ENCODE measurements around the gene MEOX2.

The MEOX2 gene

GRCh38 chr7:15612205-15612604 is 74.3 kb downstream of the MEOX2 start:
- no peak for DNase-seq (ENCODE audit: low read depth in 1 of 2, low spot score in 1 of 2)
- Histone ChIP-seq H3K4me3 (replicated peaks; ENCODE audit: insufficient read depth, low read length) (no peak overlapping the region), H3K27ac (replicated peaks) (no peak overlapping the region), H3K27me3 (ENCODE audit: insufficient read depth, poor library complexity, severe bottlenecking) (no peaks in the 10 kb centered on the region)
- TF ChIP-seq POLR2AphosphoS5 (IDR thresholded peaks at IDR 0.05; ENCODE audit: low read depth) (no peak), GABPA (IDR thresholded peaks at IDR 0.05; ENCODE audit: low read depth) (no peak), SPI1 (IDR thresholded peaks at IDR 0.05; ENCODE audit: borderline replicate concordance, low read depth) (no peak), REST (IDR thresholded peaks at IDR 0.05; ENCODE audit: insufficient replicate concordance, low read depth) (no peak)
- TF ChIP-seq, protein P1, sequence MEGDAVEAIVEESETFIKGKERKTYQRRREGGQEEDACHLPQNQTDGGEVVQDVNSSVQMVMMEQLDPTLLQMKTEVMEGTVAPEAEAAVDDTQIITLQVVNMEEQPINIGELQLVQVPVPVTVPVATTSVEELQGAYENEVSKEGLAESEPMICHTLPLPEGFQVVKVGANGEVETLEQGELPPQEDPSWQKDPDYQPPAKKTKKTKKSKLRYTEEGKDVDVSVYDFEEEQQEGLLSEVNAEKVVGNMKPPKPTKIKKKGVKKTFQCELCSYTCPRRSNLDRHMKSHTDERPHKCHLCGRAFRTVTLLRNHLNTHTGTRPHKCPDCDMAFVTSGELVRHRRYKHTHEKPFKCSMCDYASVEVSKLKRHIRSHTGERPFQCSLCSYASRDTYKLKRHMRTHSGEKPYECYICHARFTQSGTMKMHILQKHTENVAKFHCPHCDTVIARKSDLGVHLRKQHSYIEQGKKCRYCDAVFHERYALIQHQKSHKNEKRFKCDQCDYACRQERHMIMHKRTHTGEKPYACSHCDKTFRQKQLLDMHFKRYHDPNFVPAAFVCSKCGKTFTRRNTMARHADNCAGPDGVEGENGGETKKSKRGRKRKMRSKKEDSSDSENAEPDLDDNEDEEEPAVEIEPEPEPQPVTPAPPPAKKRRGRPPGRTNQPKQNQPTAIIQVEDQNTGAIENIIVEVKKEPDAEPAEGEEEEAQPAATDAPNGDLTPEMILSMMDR (IDR thresholded peaks at IDR 0.05; ENCODE audit: insufficient read depth, low read length), result no peak

DNA sequence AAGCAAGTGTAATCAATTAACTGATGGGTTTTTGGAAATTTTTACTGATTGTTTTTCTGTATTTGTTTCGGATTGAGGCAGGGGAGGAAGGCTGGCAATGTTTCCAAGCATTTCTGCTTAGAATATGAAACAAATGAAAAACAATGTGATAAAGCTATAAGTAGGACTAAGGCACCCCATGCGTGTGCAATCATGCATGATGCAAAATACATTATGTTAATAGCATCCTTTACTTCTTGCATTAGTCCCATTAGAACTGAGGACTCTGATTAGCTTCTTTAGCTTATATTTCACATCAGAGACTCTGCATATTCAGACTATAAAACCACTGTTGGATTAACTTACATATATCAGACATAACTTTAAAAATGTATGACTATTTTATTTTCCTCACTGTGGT is 76.0 kb downstream of the MEOX2 start:
- no peak for DNase-seq (ENCODE audit: low read depth in 1 of 2, low spot score in 1 of 2)
- TF ChIP-seq GABPA (IDR thresholded peaks at IDR 0.05; ENCODE audit: low read depth), result no peak
- Histone ChIP-seq H3K4me3 (replicated peaks; ENCODE audit: insufficient read depth, low read length) (no peak overlapping the region), H3K27ac (replicated peaks) (no peak overlapping the region), H3K27me3 (ENCODE audit: insufficient read depth, poor library complexity, severe bottlenecking) (no peaks in the 10 kb centered on the region)

GRCh38 chr7:15609287-15609686 is 77.2 kb downstream of the MEOX2 start:
- Histone ChIP-seq H3K4me3 (replicated peaks; ENCODE audit: insufficient read depth, low read length) (no peak overlapping the region), H3K27ac (replicated peaks) (no peak overlapping the region), H3K27me3 (ENCODE audit: insufficient read depth, poor library complexity, severe bottlenecking) (no peaks in the 10 kb centered on the region)
- DNase-seq (ENCODE audit: low read depth in 1 of 2, low spot score in 1 of 2), result no peak
- TF ChIP-seq GABPA (IDR thresholded peaks at IDR 0.05; ENCODE audit: low read depth) (no peak), SPI1 (IDR thresholded peaks at IDR 0.05; ENCODE audit: borderline replicate concordance, low read depth) (no peak), POLR2AphosphoS5 (IDR thresholded peaks at IDR 0.05; ENCODE audit: low read depth) (no peak), REST (IDR thresholded peaks at IDR 0.05; ENCODE audit: insufficient replicate concordance, low read depth) (no peak)
- TF ChIP-seq, protein P1 (IDR thresholded peaks at IDR 0.05; ENCODE audit: insufficient read depth, low read length), result no peak

DNA sequence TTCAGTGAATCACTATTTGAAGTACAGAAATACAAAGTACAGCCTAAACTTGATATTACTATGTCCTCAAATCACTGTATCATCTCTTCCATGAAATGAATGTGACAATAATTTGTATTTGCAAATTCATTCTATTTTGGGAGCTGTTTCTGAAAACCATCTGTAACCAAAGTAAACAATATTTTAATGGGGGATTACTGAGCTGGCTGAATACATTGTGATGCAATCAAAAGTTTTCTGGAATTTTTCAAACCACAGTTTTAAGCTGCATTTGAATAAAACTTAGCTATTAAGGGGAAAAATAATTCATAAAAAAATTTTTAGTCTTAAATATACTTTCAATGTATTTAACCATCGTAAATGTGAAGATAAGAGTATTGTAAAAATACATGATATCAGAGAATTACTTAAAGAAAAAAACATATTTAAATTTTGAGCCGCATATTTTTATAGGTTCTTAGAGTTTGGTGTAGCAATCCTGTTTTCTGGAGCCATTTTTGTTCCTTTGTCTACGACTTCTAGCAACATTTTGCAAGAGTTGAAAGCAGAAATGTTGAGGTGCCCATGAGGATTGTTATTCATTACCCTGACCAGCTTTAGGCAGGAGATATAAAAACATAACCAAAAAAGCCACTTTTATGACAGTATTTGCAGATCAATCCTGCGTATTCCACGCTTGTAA is 78.8 kb downstream of the MEOX2 start:
- no peak for DNase-seq (ENCODE audit: low read depth in 1 of 2, low spot score in 1 of 2)
- H3K4me3 ChIP-seq (replicated peaks; ENCODE audit: insufficient read depth, low read length), result no peak overlapping the region
- no peaks in the 10 kb centered on the region for H3K27me3 ChIP-seq (ENCODE audit: insufficient read depth, poor library complexity, severe bottlenecking)
- TF ChIP-seq SPI1 (IDR thresholded peaks at IDR 0.05; ENCODE audit: borderline replicate concordance, low read depth), result no peak
- no peak for TF ChIP-seq GABPA (IDR thresholded peaks at IDR 0.05; ENCODE audit: low read depth)
- TF ChIP-seq, protein P1 (IDR thresholded peaks at IDR 0.05; ENCODE audit: insufficient read depth, low read length), result no peak
- no peak for TF ChIP-seq POLR2AphosphoS5 (IDR thresholded peaks at IDR 0.05; ENCODE audit: low read depth)
- TF ChIP-seq REST (IDR thresholded peaks at IDR 0.05; ENCODE audit: insufficient replicate concordance, low read depth), result no peak
- no peak overlapping the region for H3K27ac ChIP-seq (replicated peaks)
